ENCODE results near the gene CTTNBP2NL.

DNA sequence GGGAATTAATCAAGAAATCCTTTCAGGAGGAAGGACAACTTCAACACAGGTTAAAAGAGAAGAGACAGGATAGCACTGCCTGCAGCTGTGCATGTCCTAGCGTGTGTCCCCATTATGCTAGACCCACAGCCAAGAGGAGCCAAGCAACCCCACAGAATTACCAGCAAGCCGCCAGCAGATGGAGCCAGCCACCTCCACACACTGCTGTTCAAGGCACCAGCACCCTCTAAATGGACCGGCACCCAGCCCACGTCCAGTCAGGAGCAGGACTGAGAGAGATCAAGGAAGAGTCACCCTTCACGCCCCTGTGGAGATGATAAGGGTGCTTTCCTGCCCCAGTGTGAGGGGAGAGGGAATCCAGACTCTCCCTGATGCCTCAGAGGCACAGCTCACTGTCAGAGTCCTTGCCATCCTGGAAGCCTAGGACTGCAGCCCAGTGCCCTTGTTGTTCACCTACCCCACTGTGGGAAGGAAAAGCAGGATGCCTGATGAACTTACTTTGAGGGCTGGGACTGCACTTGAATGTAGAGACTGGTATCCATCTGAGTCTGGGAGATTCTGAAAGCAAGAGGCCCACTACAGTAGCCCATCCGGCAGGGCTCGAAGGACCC is 37.1 kb upstream of the CTTNBP2NL start:
- TF ChIP-seq, protein P1, sequence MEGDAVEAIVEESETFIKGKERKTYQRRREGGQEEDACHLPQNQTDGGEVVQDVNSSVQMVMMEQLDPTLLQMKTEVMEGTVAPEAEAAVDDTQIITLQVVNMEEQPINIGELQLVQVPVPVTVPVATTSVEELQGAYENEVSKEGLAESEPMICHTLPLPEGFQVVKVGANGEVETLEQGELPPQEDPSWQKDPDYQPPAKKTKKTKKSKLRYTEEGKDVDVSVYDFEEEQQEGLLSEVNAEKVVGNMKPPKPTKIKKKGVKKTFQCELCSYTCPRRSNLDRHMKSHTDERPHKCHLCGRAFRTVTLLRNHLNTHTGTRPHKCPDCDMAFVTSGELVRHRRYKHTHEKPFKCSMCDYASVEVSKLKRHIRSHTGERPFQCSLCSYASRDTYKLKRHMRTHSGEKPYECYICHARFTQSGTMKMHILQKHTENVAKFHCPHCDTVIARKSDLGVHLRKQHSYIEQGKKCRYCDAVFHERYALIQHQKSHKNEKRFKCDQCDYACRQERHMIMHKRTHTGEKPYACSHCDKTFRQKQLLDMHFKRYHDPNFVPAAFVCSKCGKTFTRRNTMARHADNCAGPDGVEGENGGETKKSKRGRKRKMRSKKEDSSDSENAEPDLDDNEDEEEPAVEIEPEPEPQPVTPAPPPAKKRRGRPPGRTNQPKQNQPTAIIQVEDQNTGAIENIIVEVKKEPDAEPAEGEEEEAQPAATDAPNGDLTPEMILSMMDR (IDR thresholded peaks at IDR 0.05) = peak; percentile 49 to 82
- no peak for TF ChIP-seq POLR2A (IDR thresholded peaks at IDR 0.05)

Data from suprapubic skin (tissue), 3 donors.